H1 (cell line): ENCODE data around the gene CIPC. TPM values are rescaled to one million over a fixed set of nuclear protein-coding genes. Genes with fewer than 3 reads are reported as not detected.

Experiments used
- CTCF ChIA-PET: fragments of 300-600 bp; sonication (Branson Sonifier 250); formaldehyde crosslinking; loops from one replicate; lab custom pipeline; 2021; ENCODE audit not compliant: partially characterized antibody; lab: Charles Lee
- POLR2A ChIA-PET: fragments of 300-600 bp; sonication (Branson Sonifier 250); formaldehyde crosslinking; loops from one replicate; lab custom pipeline; 2021; ENCODE audit warnings: inconsistent platforms; ENCODE audit not compliant: partially characterized antibody; lab: Charles Lee
- DNase-seq, 2 experiments: peaks; one replicate each; pipeline versions ENCODE4 v3.0.0 to v3.0.0-alpha.2; 2010 to 2022; ENCODE audit warnings: low spot score in 2 of 2, low read depth in 1 of 2, mixed read lengths in 1 of 2
- FAIRE-seq: peaks from 2 replicates; lab custom pipeline; 2011; peaks lifted over from hg19 to GRCh38; lab: Jason Lieb, UNC
- H2AFZ ChIP-seq: 2 replicates; pipeline ENCODE4 v1.8.1; 2012; ENCODE audit warnings: low read length, inconsistent platforms
- H2AK5ac ChIP-seq: 2 replicates; pipeline ENCODE4 v1.6.1; 2013; ENCODE audit warnings: low read depth, low read length
- H2BK120ac ChIP-seq: replicated peaks from 2 replicates; pipeline ENCODE3; 2013; ENCODE audit warnings: low read depth, low read length, inconsistent platforms
- H2BK12ac ChIP-seq: 2 replicates; pipeline ENCODE4 v1.6.1; 2013; ENCODE audit warnings: low read depth, low read length
- H2BK15ac ChIP-seq: 2 replicates; pipeline ENCODE4 v1.6.1; 2013; ENCODE audit warnings: low read length
- H2BK20ac ChIP-seq: 2 replicates; pipeline ENCODE4 v1.6.1; 2013; ENCODE audit warnings: low read length
- H2BK5ac ChIP-seq: 2 replicates; pipeline ENCODE4 v1.6.1; 2013; ENCODE audit warnings: low read depth, low read length
- H3K14ac ChIP-seq: 2 replicates; pipeline ENCODE4 v1.6.1; 2013; ENCODE audit warnings: inconsistent platforms; ENCODE audit not compliant: insufficient read length
- H3K18ac ChIP-seq: 2 replicates; pipeline ENCODE4 v1.6.1; 2013; ENCODE audit warnings: low read length; ENCODE audit errors: extremely low read depth
- H3K23ac ChIP-seq: 2 replicates; pipeline ENCODE4 v1.6.1; 2013; ENCODE audit warnings: inconsistent platforms; ENCODE audit not compliant: insufficient read length
- H3K23me2 ChIP-seq: 2 replicates; pipeline ENCODE4 v1.6.1; 2013; ENCODE audit warnings: low read depth, low read length
- H3K27ac ChIP-seq: 2 replicates; pipeline ENCODE4 v1.6.1; 2011; ENCODE audit warnings: low read depth, low read length, inconsistent platforms
- H3K27me3 ChIP-seq, 4 experiments: replicated peaks in 1 of 4; 1 replicate in 1 of 4; 2 replicates in 3 of 4; pipeline versions ENCODE4 v1.6.1 to v1.8.1; 2011 to 2013; ENCODE audit warnings: low read length in 3 of 4, mild to moderate bottlenecking in 3 of 4, inconsistent platforms in 2 of 4, mixed read lengths in 2 of 4, moderate library complexity in 1 of 4; ENCODE audit not compliant: control insufficient read depth in 3 of 4, insufficient read depth in 3 of 4; ENCODE audit errors: extremely low read depth in 1 of 4
- H3K36me3 ChIP-seq, 4 experiments: 2 replicates each; pipeline versions ENCODE4 v1.6.1 to v1.8.1; 2011 to 2013; ENCODE audit warnings: mild to moderate bottlenecking in 4 of 4, low read length in 3 of 4, moderate library complexity in 2 of 4, control low read depth in 1 of 4, inconsistent platforms in 1 of 4; ENCODE audit not compliant: insufficient read depth in 4 of 4, control insufficient read depth in 2 of 4
- H3K4ac ChIP-seq: replicated peaks from 2 replicates; pipeline ENCODE3; 2013; ENCODE audit warnings: low read length, low read depth, mixed read lengths, inconsistent platforms; ENCODE audit not compliant: insufficient read length
- H3K4me1 ChIP-seq, 4 experiments: replicated peaks in 1 of 4; 1 replicate in 1 of 4; 2 replicates in 3 of 4; pipeline versions ENCODE4 v1.6.1 to v1.8.1; 2011 to 2013; ENCODE audit warnings: low read length in 3 of 4, inconsistent platforms in 2 of 4, mixed read lengths in 1 of 4; ENCODE audit not compliant: insufficient read depth in 4 of 4, control insufficient read depth in 3 of 4
- H3K4me2 ChIP-seq, 2 experiments: 2 replicates each; pipeline versions ENCODE4 v1.6.1 to v1.8.1; 2011 to 2013; ENCODE audit warnings: low read depth in 2 of 2, low read length in 2 of 2, control low read depth in 1 of 2, inconsistent platforms in 1 of 2, mild to moderate bottlenecking in 1 of 2; ENCODE audit not compliant: insufficient read depth in 1 of 2
- H3K4me3 ChIP-seq, 4 experiments: fragments of 200-600, 300-600 bp in 1 of 4; sonication (generic), shearing (Covaris generic), sonication (Bioruptor Twin) in 1 of 4; 2 replicates each; pipeline versions ENCODE4 v1.5.1 to v1.8.1; 2011 to 2016; ENCODE audit warnings: low read length in 4 of 4, low read depth in 3 of 4, control low read depth in 2 of 4, inconsistent platforms in 2 of 4, mild to moderate bottlenecking in 2 of 4, mixed read lengths in 1 of 4, moderate library complexity in 1 of 4; ENCODE audit not compliant: insufficient read depth in 2 of 4; ENCODE audit errors: extremely low read depth in 1 of 4
- H3K56ac ChIP-seq: replicated peaks from 2 replicates; pipeline ENCODE3; 2013; ENCODE audit warnings: low read depth, mild to moderate bottlenecking, mixed read lengths, low read length, inconsistent platforms; ENCODE audit not compliant: insufficient read length
- H3K79me1 ChIP-seq: 2 replicates; pipeline ENCODE4 v1.6.1; 2013; ENCODE audit warnings: low read depth, low read length, control low read depth
- H3K79me2 ChIP-seq, 2 experiments: 2 replicates each; pipeline versions ENCODE4 v1.6.1 to v1.8.1; 2012 to 2013; ENCODE audit warnings: low read length in 2 of 2, mild to moderate bottlenecking in 2 of 2, inconsistent platforms in 1 of 2; ENCODE audit not compliant: insufficient read depth in 2 of 2, control insufficient read depth in 1 of 2
- H3K9ac ChIP-seq, 4 experiments: replicated peaks in 1 of 4; 1 replicate in 1 of 4; 2 replicates in 3 of 4; pipeline versions ENCODE4 v1.6.1 to v1.8.1; 2011 to 2013; ENCODE audit warnings: low read depth in 3 of 4, low read length in 3 of 4, control low read depth in 2 of 4, mild to moderate bottlenecking in 2 of 4, moderate library complexity in 2 of 4, inconsistent platforms in 1 of 4; ENCODE audit errors: extremely low read depth in 1 of 4
- H3K9me3 ChIP-seq, 2 experiments: 2 replicates each; pipeline versions ENCODE4 v1.6.1 to v1.8.1; 2012 to 2013; ENCODE audit warnings: mild to moderate bottlenecking in 2 of 2, moderate library complexity in 2 of 2, control low read depth in 1 of 2, inconsistent platforms in 1 of 2, low read depth in 1 of 2, low read length in 1 of 2, mixed read lengths in 1 of 2; ENCODE audit not compliant: insufficient read depth in 2 of 2
- H4K20me1 ChIP-seq, 2 experiments: replicated peaks in 1 of 2; 2 replicates each; pipeline versions ENCODE3 to v1.8.1; 2011 to 2013; ENCODE audit warnings: inconsistent platforms in 2 of 2, low read length in 2 of 2, mild to moderate bottlenecking in 1 of 2; ENCODE audit not compliant: insufficient read depth in 2 of 2, control insufficient read depth in 1 of 2
- H4K5ac ChIP-seq: 2 replicates; pipeline ENCODE4 v1.6.1; 2013; ENCODE audit warnings: low read length, low read depth, mixed read lengths, inconsistent platforms; ENCODE audit not compliant: insufficient read length
- H4K8ac ChIP-seq: 2 replicates; pipeline ENCODE4 v1.8.0; 2013; ENCODE audit warnings: mild to moderate bottlenecking, moderate library complexity, low read length, inconsistent platforms; ENCODE audit not compliant: insufficient read depth; ENCODE audit errors: extremely low read depth
- H4K91ac ChIP-seq: replicated peaks from 2 replicates; pipeline ENCODE3; 2013; ENCODE audit warnings: low read length, mixed read lengths, inconsistent platforms; ENCODE audit not compliant: insufficient read length
- CHD1 ChIP-seq: IDR thresholded peaks from 2 replicates; pipeline ENCODE4 v1.6.1; 2012; ENCODE audit warnings: low read depth, low read length, improper control_type of control experiment
- HDAC2 ChIP-seq, 2 experiments: fragments of 300-600 bp in 1 of 2; sonication (generic) in 1 of 2; IDR thresholded peaks; 2 replicates each; pipeline ENCODE4 v1.6.1; 2011 to 2012; ENCODE audit warnings: low read depth in 2 of 2, low read length in 2 of 2, mild to moderate bottlenecking in 2 of 2, moderate library complexity in 2 of 2, borderline replicate concordance in 1 of 2, inconsistent platforms in 1 of 2
- KDM4A ChIP-seq: IDR thresholded peaks from one replicate; pipeline ENCODE4 v1.7.1; 2012; ENCODE audit warnings: low read depth, mild to moderate bottlenecking, moderate library complexity, low read length, inconsistent platforms; ENCODE audit not compliant: severe bottlenecking
- RBBP5 ChIP-seq: IDR thresholded peaks from 2 replicates; pipeline ENCODE4 v1.7.1; 2012; ENCODE audit warnings: low read depth, mild to moderate bottlenecking, inconsistent platforms, low read length, moderate library complexity, borderline replicate concordance
- ZNF274 ChIP-seq: IDR thresholded peaks from 2 replicates; pipeline ENCODE4 v1.7.0; 2012; ENCODE audit warnings: low read length, borderline replicate concordance; ENCODE audit errors: extremely low read depth
- WGBS, 2 experiments: shearing (Covaris generic) in 1 of 2; methylation state at CpG; one replicate each; pipeline versions ENCODE4 v1.1.6 to v1.1.7; 2013 to 2015; ENCODE audit warnings: low lambda C conversion rate in 2 of 2, mixed read lengths in 2 of 2, inconsistent platforms in 1 of 2, low coverage in 1 of 2, missing lambda C conversion rate in 1 of 2; ENCODE audit not compliant: insufficient replicate concordance in 2 of 2, insufficient coverage in 1 of 2, insufficient read length in 1 of 2; ENCODE audit errors: extremely low coverage in 1 of 2, missing lambda C conversion rate in 1 of 2; 5-methylcytosine and 5-hydroxymethylcytosine counted together
- polyA plus RNA-seq, 7 experiments: library from polyadenylated mRNA; depleted of rRNA in 3 of 7; stranded (reverse) in 5 of 7; unstranded in 2 of 7; fragments of >200 nt in 5 of 7; fragments of 200-250 nt in 2 of 7; gene quantifications; 1 replicate in 5 of 7; 2 replicates in 1 of 7; 4 replicates in 1 of 7; pipeline versions ENCODE4 v1.2.1 to v1.2.3, GENCODE V29; 2011 to 2013; ENCODE audit warnings: missing spikeins in 2 of 7, mixed read lengths in 2 of 7
- total RNA-seq: library from RNA; stranded (reverse); fragmentation: NEBNext Ultra II Directional; extraction: Animal tissue kit (Norgen Biotek cat#: 25700); gene quantifications from 2 replicates; pipeline ENCODE4 v1.2.1, GENCODE V29; 2021
- TF ChIP-seq, protein P1 (sequence below), 3 experiments: IDR thresholded peaks; 1 replicate in 2 of 3; 2 replicates in 1 of 3; pipeline versions ENCODE4 v1.5.1 to v1.6.1; 2011; ENCODE audit warnings: low read length in 3 of 3, mild to moderate bottlenecking in 3 of 3, inconsistent platforms in 2 of 3, low read depth in 1 of 3, moderate library complexity in 1 of 3; ENCODE audit not compliant: insufficient read depth in 1 of 3; ENCODE audit errors: control extremely low read depth in 1 of 3

Gene CIPC
- total and polyA plus RNA-seq, 2 of the 8 experiments (the other 6 are each of a cell fraction or from before 2014, with no cell fraction given), result 13.9 to 32.7 TPM

DNA sequence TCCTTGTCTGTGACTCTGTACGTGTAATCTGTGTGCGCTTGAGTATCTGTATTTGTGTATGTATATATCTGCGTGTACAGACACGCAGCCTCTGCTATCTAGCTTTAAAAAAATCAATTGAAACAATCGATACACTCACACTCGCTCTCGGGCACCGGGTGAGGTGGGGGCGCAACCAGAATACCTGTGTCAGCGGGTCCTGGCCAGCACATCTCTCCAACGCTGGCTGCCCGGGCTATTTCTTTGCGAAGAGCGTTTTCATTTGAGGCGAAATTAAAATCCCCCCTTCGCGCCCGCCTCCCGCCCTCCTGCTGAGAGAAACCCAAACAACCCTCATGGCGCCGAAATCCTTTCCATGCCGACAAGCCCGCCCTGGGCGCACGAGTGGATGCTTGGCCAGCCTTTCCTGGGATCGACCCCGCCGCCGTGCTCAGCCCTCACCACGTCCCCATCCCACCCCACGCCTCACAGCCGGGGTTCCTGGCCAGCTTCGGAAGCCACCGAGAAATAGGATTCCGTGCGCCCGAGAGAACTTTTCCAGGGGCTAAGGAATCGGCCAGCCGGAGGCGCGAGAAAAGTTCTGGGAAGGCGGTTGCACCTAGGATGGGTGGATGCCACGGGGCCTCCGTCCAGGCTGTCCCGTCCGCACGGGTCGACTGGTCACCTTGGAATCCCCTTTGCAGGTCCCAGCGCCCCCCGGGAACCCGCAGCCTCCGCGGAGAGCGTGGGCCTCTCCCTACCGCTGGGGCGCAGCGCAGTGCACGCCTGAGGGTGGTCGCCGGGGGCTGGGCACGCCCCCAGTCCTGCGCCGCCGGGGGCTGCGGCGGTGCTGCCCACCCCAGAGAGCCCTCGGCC lies 42.5 kb downstream of the CIPC start:
- peak overlapping the region; percentile 20 to 68 (median 38); a peak in 6 of 7 replicates for H3K9ac ChIP-seq
- H3K9me3 ChIP-seq, result no peaks in the 10 kb centered on the region
- 2% methylated on average over 54 of the region's 67 CpGs; no CpG with 5 or more reads in 1 of the 2 experiments for WGBS, 2 experiments
- peak overlapping the region; percentile 28 for H4K91ac ChIP-seq
- H3K4me2 ChIP-seq, result peak overlapping the region; percentile 100
- H3K23ac ChIP-seq, result peak overlapping the region; percentile 19
- ChIA-PET CTCF (interaction anchor here (0.6 to 52.5 kb wide), 24 partner anchors 11 to 265 kb away, joined by 3 to 1490 read pairs (median 5); partner anchors contain the start of gene CIPC), POLR2A (interaction anchor here (1.0 to 2.2 kb wide), 4 partner anchors 19 to 48 kb away, joined by 3 to 8 read pairs (median 5); no protein-coding TSS in a partner anchor)
- no peak overlapping the region for H2BK20ac ChIP-seq
- H2AFZ ChIP-seq, result 0 out of 2 replicates have a peak overlapping the region, but pooled peaks have one; percentile 14
- DNase-seq (no peak), FAIRE-seq (no peak)
- peak overlapping the region; percentile 66; the same call in 1 of the 2 replicates for H2BK15ac ChIP-seq
- H3K79me1 ChIP-seq, result 0 out of 2 replicates have a peak, but pooled peaks cover 4% of the 10 kb centered on the region
- peak overlapping the region; percentile 88 for H3K18ac ChIP-seq
- H2BK120ac ChIP-seq, result peak overlapping the region; percentile 58
- H4K8ac ChIP-seq, result peak overlapping the region; percentile 35
- no peak overlapping the region for H3K14ac ChIP-seq
- H3K4me3 ChIP-seq, result peak overlapping the region; percentile 69 to 79 (median 78)
- peak overlapping the region; percentile 44; the same call in 1 of the 2 replicates for H2AK5ac ChIP-seq
- H3K27me3 ChIP-seq, result peaks cover 0 to 4% (median 2%) of the 10 kb centered on the region in 4 experiments; a peak in 3 of 7 replicates
- H2BK5ac ChIP-seq, result 0 out of 2 replicates have a peak overlapping the region, but pooled peaks have one; percentile 35
- H3K36me3 ChIP-seq, result peaks cover 0 to 22% (median 6%) of the 10 kb centered on the region in 4 experiments; a peak in 5 of 8 replicates
- peak overlapping the region; percentile 22 for H3K4ac ChIP-seq
- peak overlapping the region; percentile 25 for H4K5ac ChIP-seq
- peaks cover 20% of the 10 kb centered on the region for H3K23me2 ChIP-seq
- H4K20me1 ChIP-seq, result peaks cover 3 to 7% of the 10 kb centered on the region in 2 experiments
- H3K4me1 ChIP-seq, result peaks cover 12 to 43% (median 23%) of the 10 kb centered on the region in 4 experiments
- peak overlapping the region; percentile 77; the same call in 1 of the 2 replicates for H2BK12ac ChIP-seq
- H3K56ac ChIP-seq, result no peak overlapping the region
- H3K79me2 ChIP-seq, result peaks cover 0 to 8% of the 10 kb centered on the region in 2 experiments; a peak in 1 of 4 replicates
- H3K27ac ChIP-seq, result no peak overlapping the region
- TF ChIP-seq, protein P1, sequence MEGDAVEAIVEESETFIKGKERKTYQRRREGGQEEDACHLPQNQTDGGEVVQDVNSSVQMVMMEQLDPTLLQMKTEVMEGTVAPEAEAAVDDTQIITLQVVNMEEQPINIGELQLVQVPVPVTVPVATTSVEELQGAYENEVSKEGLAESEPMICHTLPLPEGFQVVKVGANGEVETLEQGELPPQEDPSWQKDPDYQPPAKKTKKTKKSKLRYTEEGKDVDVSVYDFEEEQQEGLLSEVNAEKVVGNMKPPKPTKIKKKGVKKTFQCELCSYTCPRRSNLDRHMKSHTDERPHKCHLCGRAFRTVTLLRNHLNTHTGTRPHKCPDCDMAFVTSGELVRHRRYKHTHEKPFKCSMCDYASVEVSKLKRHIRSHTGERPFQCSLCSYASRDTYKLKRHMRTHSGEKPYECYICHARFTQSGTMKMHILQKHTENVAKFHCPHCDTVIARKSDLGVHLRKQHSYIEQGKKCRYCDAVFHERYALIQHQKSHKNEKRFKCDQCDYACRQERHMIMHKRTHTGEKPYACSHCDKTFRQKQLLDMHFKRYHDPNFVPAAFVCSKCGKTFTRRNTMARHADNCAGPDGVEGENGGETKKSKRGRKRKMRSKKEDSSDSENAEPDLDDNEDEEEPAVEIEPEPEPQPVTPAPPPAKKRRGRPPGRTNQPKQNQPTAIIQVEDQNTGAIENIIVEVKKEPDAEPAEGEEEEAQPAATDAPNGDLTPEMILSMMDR (IDR thresholded peaks at IDR 0.05; ENCODE audit: control extremely low read depth in 1 of 3, insufficient read depth in 1 of 3, low read depth in 1 of 3, low read length in 3 of 3), result no peak
- peak; percentile 31 for TF ChIP-seq KDM4A
- no peak for TF ChIP-seq ZNF274
- peak; percentile 57; the same call in 1 of the 2 replicates for TF ChIP-seq RBBP5
- no peak for TF ChIP-seq CHD1
- TF ChIP-seq HDAC2 (IDR thresholded peaks at IDR 0.05; ENCODE audit: borderline replicate concordance in 1 of 2, low read depth in 2 of 2, low read length in 2 of 2), result peak in 1 of 2 experiments; percentile 1; a peak in 1 of 4 replicates
